Anterior cingulate cortex (tissue), 58 donors: ENCODE results near the gene EML6.

Experiments used
- DNase-seq, 58 donors: peaks; one replicate each; lab custom pipeline; 2025; lab: John Stamatoyannopoulos, UW

The EML6 gene

GRCh38 chr2:54741250-54741649 lies 17.8 kb downstream of the EML6 start:
- DNase-seq, result no peak

- no peak for DNase-seq
Observed at GRCh38 chr2:54750040-54750439, 26.6 kb downstream of the EML6 start.

- no peak for DNase-seq
Observed at GRCh38 chr2:54752439-54752838, 29.0 kb downstream of the EML6 start.

GRCh38 chr2:54755641-54756326 lies 32.3 kb downstream of the EML6 start:
- no peak for DNase-seq

- DNase-seq, result peak in 22 of 58 donors; percentile 2 to 66 (median 15)
Observed at GRCh38 chr2:54757500-54757899, 34.0 kb downstream of the EML6 start.

GRCh38 chr2:54758951-54759350 lies 35.5 kb downstream of the EML6 start:
- DNase-seq, result no peak

- DNase-seq, result no peak
Observed at GRCh38 chr2:54760310-54760709, 36.8 kb downstream of the EML6 start.

- no peak for DNase-seq
Observed at GRCh38 chr2:54763636-54764291, 40.3 kb downstream of the EML6 start.

- no peak for DNase-seq
Observed at GRCh38 chr2:54767921-54768320, 44.5 kb downstream of the EML6 start.

- DNase-seq, result no peak
Observed at GRCh38 chr2:54768772-54769428, 45.4 kb downstream of the EML6 start.

GRCh38 chr2:54770211-54770610 lies 46.7 kb downstream of the EML6 start:
- no peak for DNase-seq

- DNase-seq, result no peak
Observed at GRCh38 chr2:54770676-54771075, 47.2 kb downstream of the EML6 start.

GRCh38 chr2:54771166-54771885 lies 47.9 kb downstream of the EML6 start:
- DNase-seq, result no peak

GRCh38 chr2:54772110-54772509 lies 48.6 kb downstream of the EML6 start:
- DNase-seq, result no peak

GRCh38 chr2:54772531-54772930 lies 49.1 kb downstream of the EML6 start:
- DNase-seq, result no peak

- DNase-seq, result no peak
Observed at GRCh38 chr2:54773233-54773632, 49.8 kb downstream of the EML6 start.

GRCh38 chr2:54773838-54774237 lies 50.4 kb downstream of the EML6 start:
- DNase-seq, result no peak

GRCh38 chr2:54775710-54776109 lies 52.2 kb downstream of the EML6 start:
- no peak for DNase-seq

GRCh38 chr2:54776494-54776893 lies 53.0 kb downstream of the EML6 start:
- DNase-seq, result no peak

GRCh38 chr2:54783349-54783748 lies 59.9 kb downstream of the EML6 start:
- DNase-seq, result no peak

- DNase-seq, result no peak
Observed at GRCh38 chr2:54787270-54787669, 63.8 kb downstream of the EML6 start.
